H9 (cell line): ENCODE data around the gene FAM210A. TPM values are rescaled to one million over a fixed set of nuclear protein-coding genes. Genes with fewer than 3 reads are reported as not detected.

Experiments
- DNase-seq: peaks from one replicate; pipeline ENCODE4 v3.0.0-alpha.2; 2017
- H2AFZ ChIP-seq: one replicate; pipeline ENCODE4 v1.6.1; 2013; ENCODE audit warnings: mild to moderate bottlenecking, low read length, control low read depth, moderate library complexity
- H2AK5ac ChIP-seq: 2 replicates; pipeline ENCODE4 v1.6.1; 2013; ENCODE audit warnings: low read length, control low read depth, mixed read lengths; ENCODE audit not compliant: insufficient read length
- H2BK120ac ChIP-seq: one replicate; pipeline ENCODE4 v1.6.1; 2013; ENCODE audit warnings: low read depth, mild to moderate bottlenecking, low read length, control low read depth, inconsistent platforms; ENCODE audit not compliant: poor library complexity, severe bottlenecking
- H2BK12ac ChIP-seq: 2 replicates; pipeline ENCODE4 v1.6.1; 2013; ENCODE audit warnings: low read length, control low read depth, mixed read lengths, low read depth; ENCODE audit not compliant: insufficient read length
- H2BK15ac ChIP-seq: 2 replicates; pipeline ENCODE4 v1.6.1; 2013; ENCODE audit warnings: low read depth, low read length, control low read depth
- H2BK20ac ChIP-seq: one replicate; pipeline ENCODE4 v1.6.1; 2013; ENCODE audit warnings: low read depth, mild to moderate bottlenecking, low read length, control low read depth, inconsistent platforms; ENCODE audit not compliant: poor library complexity, severe bottlenecking
- H2BK5ac ChIP-seq: 2 replicates; pipeline ENCODE4 v1.6.1; 2013; ENCODE audit warnings: low read length, control low read depth, mixed read lengths; ENCODE audit not compliant: insufficient read length
- H3K14ac ChIP-seq: 2 replicates; pipeline ENCODE4 v1.6.1; 2013; ENCODE audit warnings: low read length, control low read depth; ENCODE audit not compliant: insufficient read depth
- H3K18ac ChIP-seq: 2 replicates; pipeline ENCODE4 v1.6.1; 2013; ENCODE audit warnings: low read depth, mild to moderate bottlenecking, mixed read lengths, low read length, control low read depth; ENCODE audit not compliant: insufficient read length
- H3K23ac ChIP-seq: 2 replicates; pipeline ENCODE4 v1.6.1; 2013; ENCODE audit warnings: low read length, control low read depth, mixed read lengths, low read depth; ENCODE audit not compliant: insufficient read length
- H3K23me2 ChIP-seq: 2 replicates; pipeline ENCODE4 v1.6.1; 2013; ENCODE audit warnings: low read depth, mild to moderate bottlenecking, mixed read lengths, low read length, control low read depth; ENCODE audit not compliant: insufficient read length, poor library complexity, severe bottlenecking
- H3K27ac ChIP-seq: 2 replicates; pipeline ENCODE4 v1.5.1; 2013; ENCODE audit warnings: low read length, control low read depth, mixed read lengths, low read depth; ENCODE audit not compliant: insufficient read length
- H3K27me3 ChIP-seq: 2 replicates; pipeline ENCODE4 v1.6.1; 2013; ENCODE audit warnings: low read length, control low read depth, inconsistent platforms; ENCODE audit not compliant: insufficient read depth
- H3K4ac ChIP-seq: 2 replicates; pipeline ENCODE4 v1.6.1; 2013; ENCODE audit warnings: low read depth, mild to moderate bottlenecking, control low read depth, inconsistent platforms, low read length, moderate library complexity
- H3K4me1 ChIP-seq: 2 replicates; pipeline ENCODE4 v1.6.1; 2013; ENCODE audit warnings: low read length, control low read depth, inconsistent platforms; ENCODE audit not compliant: insufficient read depth
- H3K4me2 ChIP-seq: 2 replicates; pipeline ENCODE4 v1.6.1; 2013; ENCODE audit warnings: low read length, control low read depth, mixed read lengths; ENCODE audit not compliant: insufficient read length, insufficient read depth
- H3K56ac ChIP-seq: 2 replicates; pipeline ENCODE4 v1.6.1; 2013; ENCODE audit warnings: low read depth, mild to moderate bottlenecking, mixed read lengths, low read length, control low read depth; ENCODE audit not compliant: insufficient read length
- H3K79me1 ChIP-seq: 2 replicates; pipeline ENCODE4 v1.6.1; 2013; ENCODE audit warnings: low read depth, mild to moderate bottlenecking, moderate library complexity, low read length, control low read depth, inconsistent platforms; ENCODE audit not compliant: insufficient read depth, poor library complexity, severe bottlenecking
- H3K79me2 ChIP-seq: 2 replicates; pipeline ENCODE4 v1.6.1; 2013; ENCODE audit warnings: low read length, control low read depth, inconsistent platforms; ENCODE audit not compliant: insufficient read depth
- H3K9ac ChIP-seq: 2 replicates; pipeline ENCODE4 v1.6.1; 2013; ENCODE audit warnings: low read length, control low read depth, mixed read lengths; ENCODE audit not compliant: insufficient read length; ENCODE audit errors: extremely low read depth
- H3K9me3 ChIP-seq: one replicate; pipeline ENCODE4 v1.6.1; 2013; ENCODE audit warnings: low read depth, low read length, inconsistent platforms; ENCODE audit not compliant: control insufficient read depth
- H3T11ph ChIP-seq: one replicate; pipeline ENCODE4 v1.6.1; 2013; ENCODE audit warnings: mild to moderate bottlenecking, low read length, control low read depth, inconsistent platforms
- H4K20me1 ChIP-seq: one replicate; pipeline ENCODE4 v1.6.1; 2013; ENCODE audit not compliant: control insufficient read depth, insufficient read length, insufficient read depth
- H4K5ac ChIP-seq: 2 replicates; pipeline ENCODE4 v1.6.1; 2013; ENCODE audit warnings: low read depth, mild to moderate bottlenecking, mixed read lengths, low read length, control low read depth; ENCODE audit not compliant: insufficient read length
- H4K8ac ChIP-seq: replicated peaks from 2 replicates; pipeline ENCODE4 v1.6.1; 2013; ENCODE audit warnings: low read length, control low read depth, mixed read lengths, low read depth; ENCODE audit not compliant: insufficient read length
- H4K91ac ChIP-seq: 2 replicates; pipeline ENCODE4 v1.6.1; 2013; ENCODE audit warnings: low read depth, mild to moderate bottlenecking, moderate library complexity, mixed read lengths, low read length, control low read depth; ENCODE audit not compliant: insufficient read length
- H3K27ac Mint-ChIP-seq, 3 experiments: 2 replicates in 2 of 3; 3 replicates in 1 of 3; pipeline ENCODE4 v1.8.0; 2020 to 2021; ENCODE audit warnings: mixed read lengths in 3 of 3, mild to moderate bottlenecking in 1 of 3, moderate library complexity in 1 of 3
- H3K27me3 Mint-ChIP-seq: 2 replicates; pipeline ENCODE4 v1.8.0; 2021; ENCODE audit warnings: low read depth, mild to moderate bottlenecking, moderate library complexity, mixed read lengths
- H3K36me3 Mint-ChIP-seq, 3 experiments: 2 replicates in 2 of 3; 3 replicates in 1 of 3; pipeline ENCODE4 v1.8.0; 2020 to 2021; ENCODE audit warnings: low read depth in 3 of 3, mixed read lengths in 3 of 3; ENCODE audit not compliant: insufficient read depth in 1 of 3
- H3K4me1 Mint-ChIP-seq, 2 experiments: 2 replicates each; pipeline ENCODE4 v1.8.0; 2020; ENCODE audit warnings: mixed read lengths in 2 of 2
- H3K4me3 Mint-ChIP-seq, 2 experiments: 2 replicates in 1 of 2; 3 replicates in 1 of 2; pipeline ENCODE4 v1.8.0; 2020 to 2021; ENCODE audit warnings: mild to moderate bottlenecking in 2 of 2, mixed read lengths in 2 of 2, moderate library complexity in 1 of 2
- H3K9me3 Mint-ChIP-seq, 2 experiments: 2 replicates in 1 of 2; 3 replicates in 1 of 2; pipeline ENCODE4 v1.8.0; 2020; ENCODE audit warnings: mild to moderate bottlenecking in 2 of 2, mixed read lengths in 2 of 2, moderate library complexity in 1 of 2
- WGBS: extraction: QIAGEN DNeasy Blood & Tissue Kit; methylation state at CpG from one replicate; pipeline ENCODE4 v1.1.7; 2013; ENCODE audit warnings: missing lambda C conversion rate, low lambda C conversion rate, mixed read lengths; ENCODE audit not compliant: insufficient read length; ENCODE audit errors: extremely low coverage; 5-methylcytosine and 5-hydroxymethylcytosine counted together
- total RNA-seq: library from RNA; stranded (reverse); gene quantifications from 2 replicates; pipeline ENCODE4 v1.2.1, GENCODE V29; 2021
- TF ChIP-seq, protein P1 (sequence below): fragments of 200-600 bp; sonication (generic); conservative IDR thresholded peaks from 3 replicates; pipeline ENCODE4 v1.8.0; 2021; ENCODE audit warnings: antibody characterized with exemption, mild to moderate bottlenecking

Gene FAM210A
- total RNA-seq, 1 experiment from 2014 or later: 22.5 TPM

GRCh38 chr18:13623348-13623747 lies 103.0 kb downstream of the FAM210A start:
- Histone ChIP-seq H3K27ac (no peak overlapping the region), H3K18ac (no peak overlapping the region), H3K23ac (no peak overlapping the region), H3K9me3 (no peaks in the 10 kb centered on the region), H2BK20ac (no peak overlapping the region), H4K8ac (no peak overlapping the region), H3K23me2 (no peaks in the 10 kb centered on the region), H3K27me3 (no peaks in the 10 kb centered on the region), H3K14ac (no peak overlapping the region), H3K9ac (no peak overlapping the region), H2BK120ac (no peak overlapping the region), H2BK15ac (no peak overlapping the region), H3K79me1 (no peaks in the 10 kb centered on the region), H3K4ac (no peak overlapping the region), H2BK12ac (no peak overlapping the region), H4K5ac (no peak overlapping the region), H2BK5ac (no peak overlapping the region), H3K4me1 (no peaks in the 10 kb centered on the region), H3T11ph (no peak overlapping the region), H3K4me2 (no peak overlapping the region), H4K20me1 (no peaks in the 10 kb centered on the region), H4K91ac (no peak overlapping the region), H3K56ac (no peak overlapping the region), H3K79me2 (no peaks in the 10 kb centered on the region), H2AFZ (no peak overlapping the region), H2AK5ac (no peak overlapping the region)
- Mint-ChIP-seq H3K27ac (peak overlapping the region in 2 of 3 experiments; percentile 62 to 93; a peak in 3 of 7 replicates), H3K36me3 (peaks cover 0 to 2% (median 0%) of the 10 kb centered on the region in 3 experiments; a peak in 2 of 7 replicates), H3K4me1 (peaks cover 0 to 3% of the 10 kb centered on the region in 2 experiments; a peak in 1 of 4 replicates), H3K9me3 (no peaks in the 10 kb centered on the region), H3K4me3 (no peak overlapping the region), H3K27me3 (no peaks in the 10 kb centered on the region; the same call in 1 of the 2 replicates)
- TF ChIP-seq, protein P1, sequence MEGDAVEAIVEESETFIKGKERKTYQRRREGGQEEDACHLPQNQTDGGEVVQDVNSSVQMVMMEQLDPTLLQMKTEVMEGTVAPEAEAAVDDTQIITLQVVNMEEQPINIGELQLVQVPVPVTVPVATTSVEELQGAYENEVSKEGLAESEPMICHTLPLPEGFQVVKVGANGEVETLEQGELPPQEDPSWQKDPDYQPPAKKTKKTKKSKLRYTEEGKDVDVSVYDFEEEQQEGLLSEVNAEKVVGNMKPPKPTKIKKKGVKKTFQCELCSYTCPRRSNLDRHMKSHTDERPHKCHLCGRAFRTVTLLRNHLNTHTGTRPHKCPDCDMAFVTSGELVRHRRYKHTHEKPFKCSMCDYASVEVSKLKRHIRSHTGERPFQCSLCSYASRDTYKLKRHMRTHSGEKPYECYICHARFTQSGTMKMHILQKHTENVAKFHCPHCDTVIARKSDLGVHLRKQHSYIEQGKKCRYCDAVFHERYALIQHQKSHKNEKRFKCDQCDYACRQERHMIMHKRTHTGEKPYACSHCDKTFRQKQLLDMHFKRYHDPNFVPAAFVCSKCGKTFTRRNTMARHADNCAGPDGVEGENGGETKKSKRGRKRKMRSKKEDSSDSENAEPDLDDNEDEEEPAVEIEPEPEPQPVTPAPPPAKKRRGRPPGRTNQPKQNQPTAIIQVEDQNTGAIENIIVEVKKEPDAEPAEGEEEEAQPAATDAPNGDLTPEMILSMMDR: no peak
- no peak for DNase-seq
- WGBS: no CpG with 5 or more reads among the region's 10 CpGs
